ENCODE data around the gene CXCL9.

CXCL9 gene

GRCh38 chr4:75953509-75953908 is 53.8 kb downstream of the CXCL9 start:
- DNase-seq = no peak

Measured in activated effector memory CD4-positive, alpha-beta T cell treated with Interleukin-2 at 50 U/mL for 16 hours (primary cell).